ENCODE data around the gene FAM50A. TPM values are rescaled to one million over a fixed set of nuclear protein-coding genes. Genes with fewer than 3 reads are reported as not detected.

Gene FAM50A
- total RNA-seq, 1 donor from 2014 or later, result 47.3 TPM

DNA sequence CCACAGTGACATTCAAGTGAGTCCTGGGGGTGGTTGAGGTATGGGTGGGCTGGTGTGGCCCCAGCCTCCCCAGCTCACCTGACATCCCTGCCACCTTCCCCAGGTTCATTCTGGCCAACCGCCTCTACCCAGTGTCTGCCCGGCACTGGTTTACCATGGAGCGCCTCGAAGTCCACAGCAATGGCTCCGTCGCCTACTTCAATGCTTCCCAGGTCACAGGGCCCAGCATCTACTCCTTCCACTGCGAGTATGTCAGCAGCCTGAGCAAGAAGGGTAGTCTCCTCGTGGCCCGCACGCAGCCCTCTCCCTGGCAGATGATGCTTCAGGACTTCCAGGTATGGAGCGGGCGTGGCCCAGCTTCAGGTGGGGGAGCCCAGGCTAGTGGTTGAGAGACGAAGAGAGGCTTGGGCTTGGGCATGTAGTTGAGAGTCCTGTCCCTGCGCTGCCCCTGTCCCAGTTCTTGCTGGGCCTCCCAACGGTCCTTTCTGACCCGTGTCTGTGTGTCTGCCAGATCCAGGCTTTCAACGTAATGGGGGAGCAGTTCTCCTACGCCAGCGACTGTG lies 8.7 kb upstream of the FAM50A start:
- no peak for DNase-seq (ENCODE audit: missing footprints)
- no peak for ATAC-seq
- intact Hi-C loops (cut with DNase I), result no loop called here

GRCh38 chrX:154436374-154436982 lies 7.5 kb upstream of the FAM50A start:
- peak; percentile 42 for ATAC-seq
- intact Hi-C loops (cut with DNase I), result no loop called here
- no peak for DNase-seq (ENCODE audit: missing footprints)

DNA sequence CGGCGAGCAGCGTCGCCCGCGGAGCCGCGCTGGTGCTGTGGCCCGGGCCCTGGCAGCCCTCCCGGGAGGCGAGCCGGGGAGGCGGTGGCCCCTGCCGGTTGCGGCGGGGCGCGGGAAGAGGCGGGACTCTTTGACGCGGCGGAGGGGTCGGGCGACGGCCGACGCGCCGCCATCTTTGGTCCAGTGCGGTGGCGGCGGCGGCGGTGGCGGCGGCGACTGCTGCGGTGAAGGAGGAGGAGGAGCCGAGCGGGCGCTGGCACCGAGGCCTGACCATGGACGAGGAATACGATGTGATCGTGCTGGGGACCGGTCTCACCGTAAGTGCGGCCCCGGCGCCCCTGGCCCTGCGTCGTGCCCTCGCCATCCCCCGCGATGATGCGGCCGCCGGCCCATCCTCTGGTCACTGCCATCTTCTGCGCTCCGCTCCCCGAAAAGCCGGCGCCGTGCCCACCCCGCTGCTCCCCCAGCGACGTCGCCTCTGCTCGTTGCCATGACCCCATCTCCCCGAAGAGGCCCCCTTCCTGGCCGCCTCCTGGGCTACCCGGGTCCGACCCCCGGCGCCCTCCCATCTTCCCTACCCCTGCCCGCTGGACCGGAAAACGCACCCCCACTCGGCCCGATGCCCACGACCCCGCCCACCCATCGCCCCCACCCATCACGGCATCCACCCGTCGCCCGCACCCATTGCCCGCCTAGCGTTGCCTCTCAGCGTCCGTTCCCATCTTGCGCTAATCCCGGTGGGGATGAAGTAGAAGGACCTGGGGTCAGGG lies 6.8 kb upstream of the FAM50A start, which contains the start of gene GDI1:
Gene GDI1, plus strand, starts transcription at position 172 of the 770 bp plus-strand sequence. Its CDS starts 101 bp downstream, at position 273.
- intact Hi-C loops (cut with DNase I), result no loop called here
- peak; percentile 61 for ATAC-seq
- peak; percentile 87 for DNase-seq (ENCODE audit: missing footprints)

GRCh38 chrX:154437971-154438893 lies 5.7 kb upstream of the FAM50A start:
- intact Hi-C loops (cut with DNase I), result no loop called here
- ATAC-seq (no peak), DNase-seq (ENCODE audit: missing footprints) (no peak)

DNA sequence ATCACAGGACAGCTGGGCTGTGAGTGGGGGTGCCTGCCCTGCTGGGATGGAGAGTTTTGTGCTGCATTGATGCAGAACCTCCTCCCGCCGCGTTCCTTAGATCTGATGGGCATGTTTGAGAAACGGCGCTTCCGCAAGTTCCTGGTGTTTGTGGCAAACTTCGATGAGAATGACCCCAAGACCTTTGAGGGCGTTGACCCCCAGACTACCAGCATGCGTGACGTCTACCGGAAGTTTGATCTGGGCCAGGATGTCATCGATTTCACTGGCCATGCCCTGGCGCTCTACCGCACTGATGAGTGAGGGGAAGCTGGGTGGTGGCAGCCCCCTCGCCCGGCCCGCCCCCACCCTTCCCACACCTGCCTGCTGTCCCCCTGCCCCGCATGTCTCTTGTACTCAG lies 4.1 kb upstream of the FAM50A start:
- DNase-seq (ENCODE audit: missing footprints) (no peak), ATAC-seq (no peak)
- intact Hi-C loops (cut with DNase I), result loop anchor here (5.0 kb wide), 1 partner anchor 37 kb away; the partner anchor contains the start of gene LAGE3

DNA sequence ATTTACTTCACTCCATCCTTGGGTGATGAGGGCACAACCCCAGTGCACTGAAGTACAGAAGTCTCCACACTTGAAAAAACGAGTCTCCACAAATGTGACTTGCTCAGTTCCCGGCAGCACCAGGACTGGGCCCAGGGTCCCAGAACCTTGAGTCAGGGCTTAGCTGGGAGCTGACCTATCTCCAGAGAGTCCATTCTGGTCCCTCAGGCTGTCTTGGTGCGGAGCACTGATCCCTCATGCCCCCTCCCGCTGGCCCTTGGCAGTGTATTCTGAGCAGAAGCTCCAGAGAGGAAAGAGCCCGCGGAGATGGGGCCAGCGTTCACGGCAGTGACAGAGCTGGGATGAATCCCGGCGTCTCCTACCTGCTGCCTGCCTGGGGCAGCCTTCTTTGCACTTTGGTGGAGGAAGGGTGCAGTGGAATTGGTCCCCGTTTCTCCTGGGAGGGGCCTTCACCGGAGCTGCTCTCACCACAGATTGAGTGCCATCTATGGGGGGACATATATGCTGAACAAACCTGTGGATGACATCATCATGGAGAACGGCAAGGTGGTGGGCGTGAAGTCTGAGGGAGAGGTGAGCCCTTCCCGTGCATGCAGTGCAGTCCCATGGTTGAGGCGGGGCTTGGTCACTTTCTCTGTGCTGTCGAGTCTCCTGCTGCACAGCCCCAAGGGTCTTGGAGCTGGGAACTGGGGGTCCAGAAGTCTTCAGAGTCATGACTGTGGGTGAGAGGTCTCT lies 3.2 kb upstream of the FAM50A start:
- no peak for DNase-seq (ENCODE audit: missing footprints)
- intact Hi-C loops (cut with DNase I), result loop anchor here (5.0 kb wide), 1 partner anchor 37 kb away; the partner anchor contains the start of gene LAGE3
- ATAC-seq, result no peak

- no peak for DNase-seq (ENCODE audit: missing footprints)
- no peak for ATAC-seq
- intact Hi-C loops (cut with DNase I), result loop anchor here (5.0 kb wide), 1 partner anchor 36 kb away; the partner anchor contains the start of gene LAGE3
These were observed 2.4 kb upstream of the FAM50A start for GRCh38 chrX:154441564-154441963.

DNA sequence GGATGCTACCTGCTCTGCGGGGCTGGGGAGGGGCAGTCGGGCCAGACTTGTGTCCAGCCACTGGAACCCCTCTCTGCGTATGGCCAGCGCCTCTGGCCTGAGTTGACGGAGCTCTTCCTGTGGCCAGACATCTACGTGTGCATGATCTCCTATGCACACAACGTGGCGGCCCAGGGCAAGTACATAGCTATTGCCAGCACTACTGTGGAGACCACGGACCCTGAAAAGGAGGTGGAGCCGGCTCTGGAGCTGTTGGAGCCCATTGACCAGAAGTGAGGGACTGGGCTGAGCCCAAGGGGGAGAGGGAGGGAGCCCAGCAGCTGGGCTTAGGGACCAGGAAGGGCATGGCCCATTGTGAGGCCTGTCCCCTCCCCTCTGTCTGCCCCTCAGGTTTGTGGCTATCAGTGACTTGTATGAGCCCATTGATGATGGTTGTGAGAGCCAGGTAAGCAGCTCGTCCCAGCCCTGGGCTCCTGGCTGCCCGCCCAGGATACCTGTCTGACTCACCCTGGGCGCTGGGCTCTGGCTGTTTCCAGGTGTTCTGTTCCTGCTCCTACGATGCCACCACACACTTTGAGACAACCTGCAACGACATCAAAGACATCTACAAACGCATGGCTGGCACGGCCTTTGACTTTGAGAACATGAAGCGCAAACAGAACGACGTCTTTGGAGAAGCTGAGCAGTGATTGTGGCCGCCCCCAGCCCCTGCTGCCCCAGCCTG lies 1.8 kb upstream of the FAM50A start:
- no peak for DNase-seq (ENCODE audit: missing footprints)
- ATAC-seq, result no peak

DNA sequence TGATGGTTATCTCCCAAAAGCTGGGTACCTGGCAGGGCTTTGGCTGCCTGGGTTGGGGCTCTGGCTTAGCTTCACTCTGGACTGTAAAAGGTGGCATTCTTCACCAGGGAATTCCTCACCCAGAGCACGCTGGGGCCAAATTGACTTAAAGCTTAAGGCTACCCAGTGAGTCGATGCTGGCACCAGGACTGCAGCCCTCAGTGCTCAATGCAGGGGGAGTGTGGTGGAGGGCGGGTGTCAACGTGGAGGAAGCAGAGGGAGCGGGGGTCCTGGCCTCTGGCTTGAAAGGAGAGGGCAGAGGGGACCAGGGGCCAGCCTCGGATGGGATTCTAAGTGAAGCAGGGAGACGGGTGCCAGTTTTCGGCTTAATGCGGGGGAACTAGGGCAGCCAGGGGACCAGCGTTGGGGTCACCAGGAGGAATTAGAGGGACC lies 446 bp upstream of the FAM50A start:
- ATAC-seq, result peak; percentile 7
- no peak for DNase-seq (ENCODE audit: missing footprints)
- intact Hi-C loops (cut with DNase I), result loop anchor here (5.0 kb wide), 1 partner anchor 34 kb away; the partner anchor contains the start of gene LAGE3

More for the DNA sequence above, 1.8 kb upstream of the FAM50A start:
- intact Hi-C loops (cut with DNase I), result loop anchor here (5.0 kb wide), 1 partner anchor 35 kb away; the partner anchor contains the start of gene LAGE3

DNA sequence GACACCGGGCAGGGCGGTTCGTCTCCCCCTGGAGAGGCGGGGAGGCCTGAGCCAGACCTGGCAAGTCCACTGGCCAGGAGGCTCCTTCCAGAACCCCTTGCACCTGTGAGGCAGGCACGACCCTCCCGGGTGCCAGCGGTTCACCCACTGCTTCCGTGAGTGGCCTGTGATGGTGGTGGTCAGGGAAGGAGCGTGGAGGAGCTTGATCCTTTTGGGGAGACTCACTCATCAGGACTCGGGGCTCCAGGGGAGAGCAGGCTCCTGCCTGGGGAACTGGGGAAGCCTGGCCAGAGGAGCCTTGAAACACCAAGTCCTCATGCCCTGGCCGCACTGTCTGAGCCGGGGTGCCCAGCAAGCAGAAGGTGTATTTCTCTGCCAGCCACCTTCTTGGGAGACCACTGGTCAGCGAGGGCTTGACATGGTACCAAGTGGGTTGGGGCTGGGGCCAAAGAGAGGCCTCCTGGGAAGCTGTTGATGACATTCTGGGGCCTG lies 860 bp downstream of the FAM50A start:
- intact Hi-C loops (cut with DNase I), result loop anchor here (5.0 kb wide), 1 partner anchor 32 kb away; the partner anchor contains the start of gene LAGE3
- ATAC-seq, result no peak

DNA sequence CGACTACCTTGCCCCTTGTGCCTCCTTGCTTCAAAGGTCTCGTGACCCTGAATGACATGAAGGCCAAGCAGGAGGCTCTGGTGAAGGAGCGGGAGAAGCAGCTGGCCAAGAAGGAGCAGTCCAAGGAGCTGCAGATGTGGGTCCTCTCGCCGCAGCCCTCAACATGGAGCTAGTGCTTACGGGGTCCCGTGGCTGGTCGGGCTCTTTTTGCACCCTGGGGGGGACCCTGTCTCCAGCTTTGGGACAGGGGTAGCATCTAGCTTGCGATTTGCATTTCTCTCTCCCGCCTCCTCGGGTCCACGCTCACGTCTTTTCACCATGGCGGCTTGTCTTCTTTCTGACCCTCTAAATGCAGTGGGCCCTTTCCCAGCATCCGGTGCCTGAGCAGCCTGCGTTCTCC lies 1.8 kb downstream of the FAM50A start:
- DNase-seq (ENCODE audit: missing footprints), result no peak
- ATAC-seq, result no peak

More for the DNA sequence above, 860 bp downstream of the FAM50A start:
- DNase-seq (ENCODE audit: missing footprints), result no peak

DNA sequence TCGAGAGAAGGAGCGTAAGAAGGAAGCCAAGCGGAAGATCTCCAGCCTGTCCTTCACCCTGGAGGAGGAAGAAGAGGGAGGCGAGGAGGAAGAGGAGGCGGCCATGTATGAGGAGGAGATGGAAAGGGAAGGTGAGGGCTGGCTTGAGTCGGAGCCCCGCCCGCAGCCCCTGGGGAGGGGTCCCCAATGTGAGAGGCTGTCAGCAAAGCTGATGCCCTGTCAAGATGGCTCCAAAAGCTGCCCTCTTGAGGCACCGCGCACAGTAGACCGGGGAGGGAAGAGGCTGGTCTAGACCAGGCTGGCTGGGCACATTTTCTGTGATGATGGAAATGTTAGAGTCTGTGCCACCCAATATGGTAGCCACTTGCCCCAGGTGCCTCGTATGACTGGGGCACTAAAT lies 2.5 kb downstream of the FAM50A start:
- ATAC-seq, result no peak
- DNase-seq (ENCODE audit: missing footprints), result no peak
- intact Hi-C loops (cut with DNase I), result no loop called here

More for the DNA sequence above, 1.8 kb downstream of the FAM50A start:
- intact Hi-C loops (cut with DNase I), result no loop called here

DNA sequence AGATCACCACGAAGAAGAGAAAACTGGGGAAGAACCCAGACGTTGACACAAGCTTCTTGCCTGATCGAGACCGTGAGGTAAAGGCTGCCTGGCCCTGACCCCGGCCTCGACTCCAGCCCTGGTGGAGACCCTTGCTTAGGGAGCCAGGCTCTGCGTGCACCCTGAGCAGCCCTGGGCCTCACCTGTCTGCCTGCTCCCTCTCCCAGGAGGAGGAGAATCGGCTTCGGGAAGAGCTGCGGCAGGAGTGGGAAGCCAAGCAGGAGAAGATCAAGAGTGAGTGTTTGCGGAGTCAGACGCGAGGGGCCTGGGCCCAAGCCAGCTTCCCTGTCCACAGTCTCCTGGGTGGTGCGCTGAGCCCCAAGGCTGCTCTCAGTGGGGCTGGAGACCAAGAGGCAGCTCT lies 4.5 kb downstream of the FAM50A start:
- DNase-seq (ENCODE audit: missing footprints) (no peak), ATAC-seq (no peak)
- intact Hi-C loops (cut with DNase I), result no loop called here

- no peak for ATAC-seq
- no peak for DNase-seq (ENCODE audit: missing footprints)
- intact Hi-C loops (cut with DNase I), result no loop called here
These were observed 5.7 kb downstream of the FAM50A start for GRCh38 chrX:154449618-154450017.

DNA sequence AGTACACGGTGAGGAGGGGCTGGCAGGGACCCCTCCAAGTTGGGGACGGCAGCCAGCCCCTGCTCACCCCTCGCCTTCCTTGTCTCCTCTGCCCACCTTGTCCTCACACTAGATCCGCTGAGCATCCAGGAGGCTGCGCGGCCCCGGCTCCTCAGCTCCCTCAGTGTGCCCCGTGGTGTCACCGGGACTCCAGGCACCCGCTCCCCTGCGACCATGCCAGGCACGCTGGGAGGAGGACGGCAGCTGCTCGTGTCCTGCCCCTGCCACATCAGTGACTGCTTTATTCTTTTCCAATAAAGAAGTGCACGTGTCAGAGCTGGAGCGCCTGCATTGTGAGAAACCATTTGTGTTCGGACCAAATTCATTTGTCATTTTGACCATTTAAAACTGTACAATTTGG lies 6.4 kb downstream of the FAM50A start:
- ATAC-seq (no peak), DNase-seq (ENCODE audit: missing footprints) (no peak)
- intact Hi-C loops (cut with DNase I), result no loop called here

GRCh38 chrX:154452823-154453222 lies 8.9 kb downstream of the FAM50A start:
- intact Hi-C loops (cut with DNase I), result no loop called here
- no peak for DNase-seq (ENCODE audit: missing footprints)
- no peak for ATAC-seq
